HK-2 (cell line): Measurements from ENCODE around the gene CANT1.
"Not testable (repeated sequence)": the region's sequence is repeated elsewhere in the genome, so short reads cannot be mapped to it uniquely, and the experiment has no call there.

Experiments used
- DNase-seq: peaks from one replicate; pipeline ENCODE4 v3.0.0-alpha.2; 2018; ENCODE audit not compliant: unreplicated experiment

Gene CANT1

DNA sequence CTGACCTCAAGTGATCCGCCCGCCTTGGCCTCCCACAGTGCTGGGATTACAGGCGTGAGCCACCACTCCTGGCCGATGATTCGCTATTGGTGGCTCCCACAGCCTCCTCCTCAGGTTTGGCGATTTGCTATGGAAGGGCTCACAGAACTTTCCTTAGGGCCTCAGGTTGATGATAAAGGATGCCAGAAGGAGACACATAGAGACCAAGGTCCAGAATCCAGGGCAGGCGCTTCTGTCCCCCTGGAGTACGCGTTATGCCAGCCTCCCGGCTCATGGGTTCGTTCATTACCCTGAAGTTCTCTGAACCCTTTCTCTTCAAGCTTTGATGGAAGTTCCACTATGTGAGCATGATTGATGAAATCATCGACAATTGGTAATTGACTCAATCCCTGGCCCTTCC is 49.8 kb downstream of the CANT1 start:
- DNase-seq = no peak

DNA sequence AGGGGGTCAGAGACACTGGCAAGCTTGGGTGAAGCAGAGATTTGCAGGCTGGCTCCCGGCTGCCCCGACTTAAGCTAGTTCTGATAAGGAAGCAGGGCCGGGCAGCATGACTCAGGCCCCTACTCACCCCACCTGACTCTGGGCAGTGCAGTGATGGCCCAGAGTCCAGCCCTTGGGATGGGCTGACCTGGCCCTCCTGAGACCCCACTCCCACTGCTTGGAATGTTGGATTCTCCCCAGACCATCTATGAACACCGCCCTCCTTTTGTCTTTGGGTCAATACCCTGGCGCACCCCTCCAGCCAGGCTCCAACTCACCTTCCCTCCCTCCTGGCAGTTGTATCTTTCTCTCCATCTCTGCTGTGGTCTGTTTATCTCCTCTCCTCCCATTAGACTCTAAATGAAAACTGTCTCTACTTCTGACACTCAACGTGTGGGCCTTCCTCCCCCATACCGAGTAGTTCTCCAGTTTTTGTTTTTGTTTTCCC is 50.9 kb downstream of the CANT1 start:
- no peak for DNase-seq

DNA sequence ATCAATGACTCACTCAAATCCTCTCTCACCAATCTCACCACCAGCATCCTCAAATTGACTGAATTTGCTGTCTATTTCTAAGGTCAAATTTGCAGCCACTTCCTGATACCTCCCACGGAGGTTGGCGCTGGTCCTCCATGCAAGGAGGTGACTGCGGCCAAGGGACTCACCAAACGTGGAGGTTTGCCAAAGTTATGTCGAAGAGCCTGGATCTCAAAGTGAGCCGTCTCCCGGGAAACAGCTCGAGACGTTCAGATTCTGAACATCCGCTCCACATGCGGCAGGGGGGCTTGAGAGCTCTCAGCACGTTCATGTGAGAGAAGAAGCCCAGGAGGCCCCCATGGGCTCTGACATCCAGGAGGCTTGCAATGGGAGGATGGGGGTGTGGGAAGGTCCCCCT is 52.4 kb downstream of the CANT1 start:
- DNase-seq = no peak

DNA sequence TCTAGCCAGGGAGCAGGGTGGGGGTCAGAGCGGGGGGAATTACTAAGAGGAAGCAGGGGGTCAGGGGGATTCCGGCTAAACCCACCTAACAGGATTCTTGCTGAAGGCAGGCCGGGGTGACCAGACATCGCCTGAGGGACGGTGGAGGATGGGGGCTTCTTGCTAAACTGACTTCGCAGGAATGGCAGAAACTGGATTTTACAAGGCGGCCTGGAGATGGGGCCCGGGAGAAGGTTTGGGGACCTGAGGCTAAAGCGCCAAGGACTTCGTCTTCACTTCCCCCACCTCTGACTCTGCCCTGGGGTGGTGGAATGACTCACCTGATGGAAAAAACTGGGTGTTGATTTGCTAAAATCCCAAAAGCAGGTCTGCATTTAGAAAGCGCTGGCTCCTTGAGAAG is 53.3 kb downstream of the CANT1 start:
- no peak for DNase-seq

DNA sequence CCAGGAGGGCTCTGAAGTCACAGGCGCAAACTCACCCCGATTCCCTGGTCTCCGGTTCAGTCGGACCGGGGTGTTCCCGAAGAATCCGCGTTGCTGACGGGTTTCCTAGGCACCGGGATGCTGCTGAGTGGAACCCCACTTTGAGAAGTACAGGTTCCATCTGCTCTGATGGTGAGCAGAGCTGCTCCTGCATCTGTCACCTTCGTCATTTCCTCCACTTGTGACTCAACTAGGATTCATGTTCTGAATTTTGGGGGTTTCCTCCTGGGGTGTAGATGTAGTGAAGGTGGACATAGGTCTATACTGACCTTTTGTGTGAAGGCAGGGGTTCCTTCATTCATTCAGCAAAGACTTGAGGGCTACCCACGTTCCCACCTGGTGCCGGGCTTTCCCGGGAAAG is 54.9 kb downstream of the CANT1 start:
- DNase-seq = no peak

DNA sequence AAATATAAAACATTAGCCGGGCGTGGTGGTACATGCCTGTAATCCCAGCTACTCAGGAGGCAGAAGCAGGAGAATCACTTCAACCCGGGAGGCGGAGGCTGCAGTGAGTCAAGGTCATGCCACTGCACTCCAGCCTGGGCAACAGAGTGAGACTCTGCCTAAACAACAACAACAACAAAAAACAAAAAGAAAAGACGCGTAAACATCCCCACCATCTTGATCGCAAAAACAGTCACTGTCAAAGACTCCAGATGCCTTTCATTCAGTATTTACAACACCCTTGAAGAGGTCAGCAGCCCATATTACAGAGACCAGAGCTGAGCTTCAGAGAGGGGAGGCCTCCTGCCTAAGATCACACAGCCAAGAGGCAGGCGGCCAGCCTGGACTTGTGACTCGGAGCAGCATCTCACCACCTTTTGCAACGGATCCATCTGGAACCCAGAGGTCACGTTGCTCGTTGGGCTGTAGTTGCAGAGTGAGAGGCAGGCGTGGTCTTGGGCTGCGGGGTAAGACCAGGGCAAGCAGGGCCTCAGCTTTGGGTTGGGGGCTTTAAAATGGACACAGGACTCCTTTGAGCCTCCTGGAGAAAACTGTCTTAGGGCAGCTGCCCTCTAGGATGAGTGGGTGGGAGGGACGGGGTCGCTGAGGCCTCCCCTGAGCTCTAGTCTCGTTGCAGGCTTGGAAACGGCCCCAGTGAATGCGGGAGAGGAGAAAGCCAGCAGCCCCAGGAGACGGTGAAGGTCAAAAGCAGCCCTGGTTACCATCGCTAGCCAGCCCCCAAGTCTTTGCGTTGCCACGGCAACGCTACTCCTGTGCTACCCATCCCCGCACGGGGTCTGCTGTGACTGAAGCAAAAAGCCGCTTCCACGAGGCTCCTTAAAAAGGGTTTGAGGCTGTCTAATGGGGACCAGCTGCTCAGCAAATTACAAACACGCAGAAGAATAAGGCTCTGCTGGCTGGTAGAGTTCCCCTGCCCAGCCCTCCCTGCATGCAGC is 55.9 kb downstream of the CANT1 start:
- DNase-seq = no peak

DNA sequence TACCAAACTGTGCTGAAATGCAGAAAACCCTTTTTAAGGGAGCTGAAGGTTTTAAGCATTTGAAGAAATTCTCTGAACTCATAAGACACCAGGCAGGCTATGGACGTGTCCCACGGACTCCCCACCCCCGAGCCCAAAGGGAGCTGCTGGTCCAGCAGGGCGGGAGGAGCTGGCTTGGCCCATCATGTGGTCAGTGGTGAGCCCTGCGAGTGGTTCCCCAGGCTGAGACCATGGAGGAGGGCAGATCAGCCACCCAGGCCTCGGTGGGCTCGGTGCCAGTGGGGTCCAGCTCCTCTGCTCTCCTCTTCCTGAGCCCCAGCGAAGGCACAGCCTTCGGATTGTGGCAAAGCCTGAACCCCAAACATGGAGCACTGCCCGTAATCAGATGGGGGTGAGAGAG is 56.9 kb downstream of the CANT1 start:
- DNase-seq = no peak

DNA sequence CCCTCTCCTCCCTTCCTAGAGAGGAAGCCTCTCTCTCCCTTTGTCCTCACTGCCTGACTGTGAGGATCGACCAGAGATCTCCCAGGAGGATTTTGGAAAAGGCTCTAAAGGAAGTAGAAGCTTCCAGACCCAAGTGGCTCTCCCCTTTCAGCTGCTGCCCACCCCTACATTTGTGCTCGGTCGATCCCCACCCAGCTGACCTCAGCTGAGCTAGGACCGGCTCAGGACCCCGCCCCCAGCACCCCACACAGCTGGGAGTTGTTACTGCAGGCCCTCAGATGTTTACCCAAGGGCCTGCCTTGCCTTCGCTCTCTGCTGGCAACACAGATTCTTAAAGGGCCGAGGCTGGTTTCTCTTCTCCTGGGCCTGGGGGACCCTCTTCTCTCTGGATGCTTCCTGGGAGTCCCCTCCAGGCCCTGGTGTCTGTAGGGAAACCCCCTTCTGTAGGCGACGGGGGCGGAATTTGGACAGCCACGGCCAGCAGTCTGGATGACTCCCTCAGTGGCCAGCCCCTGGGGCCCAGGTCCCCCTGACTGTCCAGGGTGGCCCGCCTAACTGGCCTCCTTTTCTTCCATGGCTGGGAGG is 57.5 kb downstream of the CANT1 start:
- no peak for DNase-seq

DNA sequence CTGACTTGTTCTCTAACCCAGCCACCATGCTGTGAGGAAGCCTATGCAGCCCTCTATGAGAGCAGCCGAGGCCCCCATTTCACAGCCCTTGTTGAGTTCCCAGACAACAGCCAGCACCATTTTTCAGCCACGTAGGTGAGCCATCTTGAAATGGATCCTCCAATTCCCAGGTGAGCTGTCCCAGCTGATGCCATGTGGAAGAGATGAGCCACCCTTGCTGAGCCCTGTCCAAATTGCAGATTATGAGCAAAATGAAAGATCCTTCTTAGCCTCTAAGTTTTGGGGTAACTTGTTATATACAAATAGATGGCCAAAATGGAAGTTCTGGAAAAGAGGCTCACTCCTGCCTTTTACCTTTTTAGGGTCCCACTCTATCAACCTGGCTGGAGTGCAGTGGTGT is 58.7 kb downstream of the CANT1 start:
- DNase-seq = no peak

DNA sequence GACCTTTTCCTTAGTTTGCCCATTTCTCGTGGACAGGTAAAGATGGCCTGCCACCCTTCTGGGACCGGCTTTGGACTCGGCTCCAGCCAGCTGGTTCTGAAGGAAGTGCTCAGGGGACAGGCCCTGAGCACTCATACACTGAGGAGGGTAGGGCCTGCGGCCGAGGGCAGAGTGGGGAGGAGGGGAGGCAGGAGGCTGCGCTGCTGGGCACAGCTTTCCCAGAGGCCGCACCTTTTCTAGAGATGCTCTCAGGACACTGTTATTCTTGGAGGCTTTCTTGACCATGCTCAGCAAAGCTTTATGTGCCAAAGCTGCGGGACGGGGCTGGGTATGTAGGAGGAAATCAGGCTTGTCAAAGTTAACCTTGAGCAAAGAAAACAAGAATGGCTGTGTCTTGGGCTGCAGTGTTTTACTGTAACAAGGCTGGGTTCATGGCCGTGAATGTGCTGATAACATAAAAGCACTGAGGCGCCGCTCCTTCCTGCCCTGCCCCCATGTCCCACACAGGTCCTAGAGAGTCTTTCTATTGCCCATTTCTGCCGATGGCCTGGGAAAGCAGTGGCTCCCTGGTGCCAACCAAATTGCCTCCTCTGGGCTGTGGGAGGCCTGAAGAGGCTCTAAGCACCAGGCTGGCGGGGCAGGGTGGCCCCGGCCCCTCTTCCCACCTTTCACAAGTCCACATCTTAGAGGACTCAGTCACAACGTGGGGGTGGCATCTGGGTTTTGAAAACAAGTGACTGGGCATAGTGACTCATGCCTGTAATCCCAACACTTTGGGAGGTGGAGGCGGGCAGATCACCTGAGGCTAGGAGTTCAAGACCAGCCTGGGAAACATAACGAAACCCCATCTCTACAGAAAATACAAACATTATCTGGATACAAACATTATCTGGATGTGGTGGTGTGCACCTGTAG is 62.1 kb downstream of the CANT1 start:
- DNase-seq = no peak

DNA sequence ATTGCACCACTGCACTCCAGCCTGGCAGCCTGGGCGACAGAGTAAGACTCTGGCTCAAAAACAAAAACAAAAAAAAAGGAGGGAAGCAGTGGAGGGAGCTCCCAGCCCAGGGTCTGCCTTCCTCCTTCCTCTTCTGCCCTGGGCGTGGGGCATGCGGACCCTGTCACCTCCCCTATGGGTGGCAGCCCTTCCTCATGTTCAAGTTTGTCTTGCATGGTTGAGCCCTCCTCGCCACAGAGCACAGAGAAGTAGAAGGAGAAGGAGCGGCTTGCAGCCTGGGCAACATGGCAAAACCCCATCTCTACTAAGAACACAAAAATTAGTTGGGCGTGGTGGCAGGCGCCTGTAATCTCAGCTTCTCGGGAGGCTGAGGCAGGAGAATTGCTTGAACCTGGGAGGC is 62.9 kb downstream of the CANT1 start:
- no peak for DNase-seq

DNA sequence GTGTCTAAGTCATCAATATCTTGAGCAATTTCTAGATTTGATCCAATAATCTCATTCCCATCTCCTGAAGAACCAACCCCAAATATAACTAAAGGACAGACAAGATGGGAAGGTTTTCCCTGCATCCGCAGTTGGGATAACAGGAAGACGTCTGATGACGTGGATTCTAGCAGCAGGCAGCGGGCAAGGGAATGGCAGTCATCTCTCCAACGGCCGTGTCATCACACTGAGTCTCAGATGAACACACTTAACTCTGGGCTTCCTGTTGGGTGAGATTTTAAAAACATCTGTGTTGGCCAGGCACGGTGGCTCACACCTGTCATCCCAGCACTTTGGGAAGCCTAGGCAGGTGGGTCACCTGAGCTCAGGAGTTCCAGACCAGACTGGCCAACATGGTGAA is 63.4 kb downstream of the CANT1 start:
- DNase-seq = no peak

DNA sequence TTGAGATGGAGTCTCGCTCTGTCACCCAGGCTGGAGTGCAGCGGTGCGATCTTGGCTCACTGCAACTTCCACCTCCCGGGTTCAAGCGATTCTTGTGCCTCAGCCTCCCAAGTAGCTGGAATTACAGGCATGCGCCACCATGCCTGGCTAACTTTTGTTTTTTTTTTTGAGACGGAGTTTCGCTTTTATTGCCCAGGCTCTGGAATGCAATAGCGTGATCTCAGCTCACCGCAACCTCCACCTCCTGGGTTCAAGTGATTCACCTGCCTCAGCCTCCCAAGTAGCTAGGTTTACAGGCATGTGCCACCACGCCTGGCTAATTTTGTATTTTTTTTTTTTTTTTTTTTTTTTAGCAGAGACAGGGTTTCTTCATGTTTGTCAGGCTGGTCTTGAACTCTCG is 64.1 kb downstream of the CANT1 start:
- not testable (repeated sequence) for DNase-seq

DNA sequence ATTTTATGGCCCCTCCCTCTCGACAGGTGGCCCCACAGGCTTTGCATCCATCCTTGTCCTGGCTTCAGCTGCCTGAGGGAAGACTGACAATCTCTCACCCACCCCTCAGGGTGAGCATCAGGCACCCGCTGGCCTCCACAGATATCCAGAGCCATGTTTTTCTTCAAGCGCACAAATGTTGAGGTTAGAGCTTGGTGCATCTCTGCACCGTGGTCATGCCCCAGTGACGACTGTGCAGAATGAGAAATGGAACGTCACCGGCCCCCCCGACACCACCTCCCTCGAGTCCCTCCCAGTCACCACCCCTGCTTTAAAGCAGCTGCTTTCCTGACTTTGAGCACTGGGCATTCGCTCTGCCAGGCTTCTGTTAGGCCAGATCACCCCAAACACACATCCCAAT is 64.6 kb downstream of the CANT1 start:
- DNase-seq = no peak

DNA sequence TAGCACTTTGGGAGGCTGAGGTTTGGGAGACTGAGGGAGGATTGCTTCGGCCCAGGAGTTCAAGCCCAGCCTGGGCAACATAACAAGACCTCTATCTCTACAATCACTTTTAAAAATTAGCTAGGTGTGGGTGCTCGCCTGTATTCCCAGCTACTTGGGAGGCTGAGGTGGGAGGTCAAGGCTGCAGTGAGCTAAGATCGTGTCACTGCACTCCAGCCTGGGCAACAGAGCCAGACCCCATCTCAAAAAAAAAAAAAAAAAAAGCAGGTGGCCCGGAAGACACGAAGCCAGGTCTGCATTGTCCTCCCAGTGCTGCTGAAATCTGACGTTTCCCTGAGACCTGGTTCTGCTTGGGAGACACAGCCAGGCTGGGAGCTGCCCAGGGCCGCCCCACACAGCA is 65.5 kb downstream of the CANT1 start:
- DNase-seq = no peak
